ENCODE data around the gene OTOL1.

The OTOL1 gene

DNA sequence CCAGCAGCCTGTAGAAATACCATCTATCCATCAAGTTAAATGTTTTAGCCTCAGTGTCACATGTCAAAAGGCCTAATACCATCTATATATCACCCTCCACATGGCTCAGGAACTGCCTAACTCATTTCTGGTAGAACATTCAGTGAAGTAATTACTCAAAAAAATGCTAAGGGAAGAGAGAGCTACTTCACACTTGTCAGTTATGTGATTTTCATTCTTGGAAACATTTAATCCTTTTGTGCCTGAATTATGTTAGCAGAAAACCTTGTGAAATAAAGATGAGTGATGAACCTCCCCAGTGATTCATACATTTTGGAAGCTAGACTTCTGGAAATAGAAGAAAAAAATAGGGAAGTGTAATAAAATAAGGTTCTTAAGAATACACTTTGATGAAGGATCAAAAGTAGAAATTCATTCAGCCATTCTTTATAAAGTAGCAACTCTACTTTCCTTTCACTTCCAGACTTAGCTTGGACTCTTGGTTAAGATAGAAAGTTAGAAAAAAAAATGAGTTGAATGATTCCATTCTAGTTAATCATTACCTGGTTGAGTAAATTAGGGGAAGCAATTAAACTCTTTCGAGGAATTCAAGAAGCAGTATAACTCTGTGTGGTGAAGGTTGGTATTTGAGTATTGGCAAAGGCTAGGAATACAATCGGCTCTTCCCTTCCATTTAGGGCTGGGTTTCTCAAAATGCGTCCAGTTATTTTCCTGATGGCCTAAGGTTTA lies 3.6 kb downstream of the OTOL1 start:
- H3K4me1 Mint-ChIP-seq (ENCODE audit: low read depth): no peaks in the 10 kb centered on the region
- H3K27me3 Mint-ChIP-seq: peaks cover 3% of the 10 kb centered on the region
- H3K4me3 Mint-ChIP-seq: no peak overlapping the region
- H3K9me3 Mint-ChIP-seq: no peaks in the 10 kb centered on the region
- H3K36me3 Mint-ChIP-seq (ENCODE audit: low read depth): no peaks in the 10 kb centered on the region
- H3K27ac Mint-ChIP-seq: no peak overlapping the region

DNA sequence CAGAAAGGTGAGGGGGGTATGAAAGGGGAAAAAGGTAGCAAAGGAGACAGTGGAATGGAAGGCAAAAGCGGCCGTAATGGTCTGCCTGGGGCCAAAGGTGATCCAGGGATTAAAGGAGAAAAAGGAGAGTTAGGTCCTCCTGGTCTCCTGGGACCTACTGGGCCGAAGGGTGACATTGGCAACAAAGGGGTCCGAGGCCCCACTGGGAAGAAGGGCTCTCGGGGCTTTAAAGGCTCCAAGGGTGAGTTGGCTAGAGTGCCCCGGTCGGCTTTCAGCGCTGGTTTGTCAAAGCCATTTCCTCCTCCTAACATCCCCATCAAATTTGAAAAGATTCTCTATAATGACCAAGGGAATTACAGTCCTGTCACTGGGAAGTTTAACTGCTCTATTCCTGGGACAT lies 6.7 kb downstream of the OTOL1 start:
- Mint-ChIP-seq H3K9me3 (no peaks in the 10 kb centered on the region), H3K4me3 (no peak overlapping the region), H3K27ac (no peak overlapping the region), H3K27me3 (peaks cover 5% of the 10 kb centered on the region), H3K36me3 (ENCODE audit: low read depth) (no peaks in the 10 kb centered on the region), H3K4me1 (ENCODE audit: low read depth) (no peaks in the 10 kb centered on the region)

DNA sequence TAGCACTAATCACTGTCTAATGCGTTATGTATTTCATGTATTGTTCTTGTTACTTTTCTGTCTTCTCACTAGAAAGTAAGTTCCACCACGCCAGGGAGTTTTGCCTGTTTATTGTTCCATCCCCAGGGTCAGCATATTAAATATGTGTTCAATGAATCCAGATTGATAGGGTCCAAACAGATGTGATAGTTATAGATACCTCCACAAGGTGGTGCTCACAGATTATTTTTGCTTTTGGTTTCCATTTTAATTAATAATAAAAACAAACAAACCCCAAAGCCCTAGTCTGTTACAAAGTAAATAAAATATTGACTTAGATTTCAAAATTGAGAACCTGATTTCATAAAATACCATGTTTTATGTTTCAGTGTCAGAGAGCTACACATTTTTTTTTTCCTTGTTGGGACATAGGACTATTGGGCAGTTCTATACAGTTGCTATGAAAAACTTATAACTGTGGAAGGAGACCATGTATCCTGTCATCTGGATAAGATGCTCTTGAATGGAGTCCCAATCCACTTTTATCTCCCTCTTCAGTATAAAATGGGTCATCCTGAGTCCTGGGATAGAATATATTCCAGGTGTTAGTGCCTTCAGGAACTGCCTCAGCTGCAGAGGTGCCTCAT lies 12.4 kb downstream of the OTOL1 start:
- H3K36me3 Mint-ChIP-seq (ENCODE audit: low read depth): no peaks in the 10 kb centered on the region
- no peaks in the 10 kb centered on the region for H3K9me3 Mint-ChIP-seq
- peaks cover 5% of the 10 kb centered on the region for H3K27me3 Mint-ChIP-seq
- H3K27ac Mint-ChIP-seq: no peak overlapping the region
- H3K4me1 Mint-ChIP-seq (ENCODE audit: low read depth): no peaks in the 10 kb centered on the region
- no peak overlapping the region for H3K4me3 Mint-ChIP-seq

DNA sequence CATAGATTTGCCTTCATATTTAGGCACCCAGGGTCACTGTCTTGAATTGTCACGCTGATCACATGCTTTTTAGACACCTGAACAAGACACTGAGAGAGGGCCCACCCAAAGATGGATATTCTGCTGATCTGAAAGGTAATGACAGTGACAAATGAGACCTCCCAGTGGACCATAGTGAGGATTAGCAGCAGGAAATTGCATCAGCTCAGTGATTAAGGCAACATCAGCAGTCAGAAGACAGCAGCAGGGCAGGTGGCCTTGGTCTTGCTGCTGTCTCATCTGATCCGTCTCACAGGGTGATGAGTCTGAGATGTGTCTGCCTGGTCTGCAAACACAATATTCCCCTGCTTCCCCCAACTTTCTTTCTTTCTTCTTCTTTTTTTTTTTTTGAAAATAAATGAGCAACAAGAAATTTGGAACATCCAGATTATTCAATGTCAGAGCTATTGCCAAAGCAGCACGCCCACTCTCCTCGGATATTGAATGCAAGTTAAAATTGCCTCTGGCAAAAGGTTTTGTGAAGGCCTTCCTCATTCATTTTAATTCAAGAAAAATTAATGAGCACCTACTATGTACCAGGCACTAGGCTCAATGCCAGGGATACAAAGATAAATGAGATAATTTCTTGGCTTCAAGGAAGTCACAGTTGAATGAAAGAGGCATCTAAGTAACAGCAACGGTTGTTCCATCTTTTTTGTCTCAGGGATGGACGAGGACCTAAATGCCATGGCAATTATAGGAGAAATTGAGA lies 14.1 kb downstream of the OTOL1 start:
- H3K27ac Mint-ChIP-seq: no peak overlapping the region
- H3K4me3 Mint-ChIP-seq: no peak overlapping the region
- H3K9me3 Mint-ChIP-seq: no peaks in the 10 kb centered on the region
- H3K27me3 Mint-ChIP-seq: peaks cover 5% of the 10 kb centered on the region
- no peaks in the 10 kb centered on the region for H3K36me3 Mint-ChIP-seq (ENCODE audit: low read depth)
- no peaks in the 10 kb centered on the region for H3K4me1 Mint-ChIP-seq (ENCODE audit: low read depth)

DNA sequence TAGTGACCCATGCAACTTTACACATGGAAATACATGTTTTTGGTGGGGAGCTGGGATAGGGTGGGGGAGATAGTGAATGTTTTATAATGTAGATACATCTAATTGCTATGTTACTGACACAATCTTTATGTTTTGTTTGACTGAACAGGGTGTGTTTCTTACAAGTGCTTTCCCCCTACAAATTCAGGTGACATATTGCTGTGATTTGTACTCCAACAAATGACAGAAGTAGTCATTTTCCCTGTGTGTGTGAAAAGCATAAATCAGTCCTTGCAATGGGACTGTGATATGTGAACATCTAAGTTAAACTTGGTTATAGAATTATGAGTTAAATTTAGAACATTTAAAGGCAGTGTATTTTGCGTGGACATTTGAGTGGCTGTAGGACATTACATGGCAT lies 27.3 kb downstream of the OTOL1 start:
- Mint-ChIP-seq H3K27me3 (peaks cover 3% of the 10 kb centered on the region), H3K9me3 (no peaks in the 10 kb centered on the region), H3K4me3 (no peak overlapping the region), H3K27ac (no peak overlapping the region), H3K36me3 (ENCODE audit: low read depth) (no peaks in the 10 kb centered on the region), H3K4me1 (ENCODE audit: low read depth) (no peaks in the 10 kb centered on the region)

DNA sequence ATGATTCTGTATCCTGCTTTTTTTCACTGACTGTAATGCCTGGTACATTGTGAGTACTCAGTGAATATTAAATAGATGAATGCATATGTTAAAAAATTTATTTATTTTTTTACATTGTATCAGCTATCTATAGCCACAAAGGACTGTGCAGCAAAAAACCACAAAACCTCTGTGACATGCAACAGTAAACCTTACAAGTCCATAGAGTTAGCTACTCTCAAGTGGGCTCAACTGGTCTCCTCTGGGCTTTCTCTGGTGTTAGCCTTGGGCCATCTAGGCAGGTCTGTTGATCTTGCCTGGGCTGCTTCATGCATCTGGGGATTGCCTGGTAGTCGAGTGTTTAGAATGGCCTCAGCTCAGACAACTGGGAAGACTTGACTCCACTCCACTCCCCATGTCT lies 35.3 kb downstream of the OTOL1 start:
- Mint-ChIP-seq H3K36me3 (ENCODE audit: low read depth) (no peaks in the 10 kb centered on the region), H3K9me3 (no peaks in the 10 kb centered on the region), H3K4me3 (no peak overlapping the region), H3K27ac (no peak overlapping the region), H3K27me3 (peaks cover 3% of the 10 kb centered on the region), H3K4me1 (ENCODE audit: low read depth) (no peaks in the 10 kb centered on the region)

DNA sequence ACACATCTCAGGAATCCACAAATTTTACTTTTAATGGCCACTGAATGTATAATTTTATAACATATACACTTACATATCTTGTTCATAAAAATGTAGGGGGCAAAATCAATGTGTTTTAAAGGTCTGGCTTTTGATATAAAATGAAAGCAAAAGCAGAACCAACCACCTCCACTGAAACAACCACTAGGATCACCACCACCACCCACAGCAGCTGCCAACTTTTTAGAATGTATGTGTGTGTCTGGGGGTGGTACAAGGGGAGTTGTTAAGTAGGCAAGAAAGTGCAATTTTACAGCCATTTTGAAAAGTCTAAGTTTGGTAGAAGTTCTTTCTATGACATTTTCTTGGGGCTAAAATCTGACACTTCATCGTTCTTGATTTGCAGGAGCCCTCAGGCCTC lies 44.0 kb downstream of the OTOL1 start:
- Mint-ChIP-seq H3K27ac (no peak overlapping the region), H3K4me3 (no peak overlapping the region), H3K4me1 (ENCODE audit: low read depth) (no peaks in the 10 kb centered on the region), H3K9me3 (no peaks in the 10 kb centered on the region), H3K27me3 (no peaks in the 10 kb centered on the region), H3K36me3 (ENCODE audit: low read depth) (no peaks in the 10 kb centered on the region)

DNA sequence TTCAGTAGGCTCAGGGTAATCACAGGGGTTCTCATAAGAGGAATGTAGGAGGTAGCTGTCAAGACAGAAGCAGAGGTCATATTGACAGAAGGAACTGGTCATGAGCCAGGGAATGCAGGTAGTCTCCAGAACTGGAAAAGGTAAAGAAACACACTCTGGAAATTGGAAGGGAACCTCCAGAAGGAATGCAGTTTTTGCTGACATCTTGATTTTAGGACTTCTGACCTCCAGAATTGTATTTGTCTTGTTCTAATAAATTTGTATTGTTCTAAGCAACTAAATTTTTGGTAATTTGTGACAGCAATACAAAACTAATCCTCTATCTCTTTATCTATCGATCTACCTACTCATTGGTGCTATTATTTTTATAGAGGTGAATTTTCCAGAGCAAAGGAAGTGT lies 49.2 kb downstream of the OTOL1 start:
- Mint-ChIP-seq H3K9me3 (no peaks in the 10 kb centered on the region), H3K27ac (no peak overlapping the region), H3K27me3 (no peaks in the 10 kb centered on the region), H3K4me1 (ENCODE audit: low read depth) (no peaks in the 10 kb centered on the region), H3K4me3 (no peak overlapping the region), H3K36me3 (ENCODE audit: low read depth) (no peaks in the 10 kb centered on the region)

DNA sequence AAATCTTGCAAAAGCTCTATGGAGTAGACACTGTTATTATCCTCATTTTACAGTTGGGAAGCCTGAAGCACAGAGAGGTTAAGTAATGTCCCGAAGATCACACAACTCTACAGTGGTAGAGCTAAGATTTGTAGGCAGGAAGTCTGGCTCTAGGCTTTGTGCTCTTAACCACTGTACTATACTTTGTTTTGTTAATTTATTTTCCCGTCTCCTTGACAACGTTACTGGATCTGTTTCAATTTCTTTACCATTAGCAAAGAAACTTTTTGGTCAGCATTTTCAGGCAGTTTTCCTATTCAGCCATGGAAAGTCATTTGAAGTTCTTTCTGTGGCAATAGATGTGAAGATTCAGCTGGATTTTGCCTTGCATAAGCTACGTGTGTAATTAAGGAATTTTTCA lies 51.7 kb downstream of the OTOL1 start:
- Mint-ChIP-seq H3K36me3 (ENCODE audit: low read depth) (no peaks in the 10 kb centered on the region), H3K27ac (no peak overlapping the region), H3K4me3 (no peak overlapping the region), H3K27me3 (no peaks in the 10 kb centered on the region), H3K9me3 (no peaks in the 10 kb centered on the region), H3K4me1 (ENCODE audit: low read depth) (no peaks in the 10 kb centered on the region)

DNA sequence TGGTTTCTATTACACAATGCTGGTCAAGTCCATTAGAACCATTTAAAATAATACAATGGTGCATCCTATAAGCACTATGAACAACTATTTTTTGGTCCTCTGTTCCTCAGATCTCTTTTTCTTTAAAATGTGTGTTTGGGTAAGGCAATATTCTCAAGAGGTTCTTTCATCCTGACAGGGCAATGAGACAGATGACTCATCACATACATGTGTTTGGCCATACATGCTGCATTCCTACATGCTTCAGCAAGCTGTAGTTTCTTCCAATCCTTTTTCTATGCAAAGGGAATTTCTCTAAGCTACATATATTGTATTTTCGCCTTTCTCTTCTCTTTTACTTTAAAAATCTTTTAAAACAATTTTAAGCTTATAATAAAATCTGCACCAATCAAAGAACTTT lies 52.7 kb downstream of the OTOL1 start:
- H3K4me1 Mint-ChIP-seq (ENCODE audit: low read depth): no peaks in the 10 kb centered on the region
- no peak overlapping the region for H3K4me3 Mint-ChIP-seq
- H3K9me3 Mint-ChIP-seq: no peaks in the 10 kb centered on the region
- no peak overlapping the region for H3K27ac Mint-ChIP-seq
- no peaks in the 10 kb centered on the region for H3K27me3 Mint-ChIP-seq
- H3K36me3 Mint-ChIP-seq (ENCODE audit: low read depth): no peaks in the 10 kb centered on the region

DNA sequence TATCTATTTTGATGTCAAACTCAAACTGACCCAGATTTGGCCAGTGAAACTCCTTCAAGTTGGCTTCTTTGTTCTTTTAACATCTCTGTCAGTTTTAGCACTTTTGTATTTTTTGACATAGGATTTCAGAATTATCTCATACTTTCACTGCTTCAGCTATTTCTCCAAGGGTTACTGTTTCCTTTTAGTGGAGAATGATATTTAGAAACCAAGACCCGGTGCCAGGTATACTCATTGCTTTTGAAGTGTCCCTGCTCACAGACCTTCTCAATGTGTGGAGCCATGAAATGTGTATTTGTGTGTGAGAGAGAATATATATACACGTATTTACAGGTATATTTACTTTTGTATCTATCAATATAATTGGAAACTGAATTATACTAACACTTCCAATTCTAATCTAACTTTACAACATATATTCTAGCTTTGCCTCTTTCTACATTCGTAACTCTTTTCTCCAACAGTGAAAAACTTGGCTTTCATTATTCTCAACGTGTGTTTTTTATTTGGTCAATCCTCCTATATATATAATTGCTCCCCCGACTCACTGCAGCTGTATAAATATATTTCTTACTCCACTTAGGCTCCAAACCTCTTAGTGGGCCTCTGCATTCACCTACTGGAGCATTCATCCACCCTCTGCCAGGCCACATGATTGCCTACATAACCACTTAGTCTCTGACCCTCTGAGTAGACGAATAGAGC lies 54.0 kb downstream of the OTOL1 start:
- H3K9me3 Mint-ChIP-seq: no peaks in the 10 kb centered on the region
- H3K27me3 Mint-ChIP-seq: no peaks in the 10 kb centered on the region
- no peak overlapping the region for H3K27ac Mint-ChIP-seq
- H3K4me1 Mint-ChIP-seq (ENCODE audit: low read depth): no peaks in the 10 kb centered on the region
- H3K4me3 Mint-ChIP-seq: no peak overlapping the region
- no peaks in the 10 kb centered on the region for H3K36me3 Mint-ChIP-seq (ENCODE audit: low read depth)

DNA sequence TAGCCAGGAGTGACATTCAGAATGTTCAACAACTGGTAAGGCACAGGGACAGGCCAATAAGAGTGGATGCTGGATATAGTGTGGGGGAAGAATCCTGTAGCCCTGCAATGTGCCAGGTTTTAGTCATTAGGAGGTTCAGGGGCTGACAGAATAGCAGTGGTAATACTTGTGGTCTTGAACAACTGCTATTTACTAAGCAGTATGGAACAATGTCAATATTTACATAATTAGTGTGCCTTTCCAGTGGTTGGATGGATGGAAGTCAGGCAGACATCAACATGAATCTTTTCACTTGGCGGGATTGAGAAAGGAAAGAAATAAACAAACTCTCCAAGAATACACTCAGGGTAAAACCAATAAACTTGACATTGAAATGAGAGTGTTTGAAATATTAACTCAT lies 55.1 kb downstream of the OTOL1 start:
- H3K4me1 Mint-ChIP-seq (ENCODE audit: low read depth): no peaks in the 10 kb centered on the region
- H3K36me3 Mint-ChIP-seq (ENCODE audit: low read depth): no peaks in the 10 kb centered on the region
- no peak overlapping the region for H3K4me3 Mint-ChIP-seq
- no peaks in the 10 kb centered on the region for H3K27me3 Mint-ChIP-seq
- H3K27ac Mint-ChIP-seq: no peak overlapping the region
- no peaks in the 10 kb centered on the region for H3K9me3 Mint-ChIP-seq

DNA sequence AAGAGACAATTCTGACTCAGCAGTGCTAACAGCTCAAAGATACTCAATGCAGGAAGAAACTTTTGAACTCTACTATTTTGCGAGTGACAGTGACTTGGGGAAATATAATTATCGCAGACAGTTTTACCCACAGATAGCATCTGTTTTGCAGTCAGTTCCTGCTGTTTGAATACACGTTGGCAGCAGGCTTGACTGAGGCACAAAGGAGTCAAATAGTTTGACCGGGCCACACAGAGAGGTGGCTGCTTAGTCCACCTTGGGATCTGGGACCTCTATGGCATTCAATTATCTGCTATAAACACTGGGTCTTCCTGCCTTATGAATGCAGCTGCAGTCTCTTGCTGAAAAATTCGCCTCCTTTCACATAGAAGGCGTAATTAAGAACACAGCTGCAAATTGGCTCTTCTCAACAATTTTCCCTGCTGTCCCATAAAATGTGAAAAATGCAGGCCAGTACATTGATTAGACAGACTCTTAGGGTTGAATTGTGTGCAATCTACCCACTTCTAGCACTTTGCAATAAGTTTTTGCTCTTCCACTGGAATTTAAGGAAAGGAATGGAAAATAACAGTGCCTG lies 56.5 kb downstream of the OTOL1 start:
- H3K36me3 Mint-ChIP-seq (ENCODE audit: low read depth): no peaks in the 10 kb centered on the region
- H3K4me1 Mint-ChIP-seq (ENCODE audit: low read depth): no peaks in the 10 kb centered on the region
- no peaks in the 10 kb centered on the region for H3K27me3 Mint-ChIP-seq
- no peak overlapping the region for H3K27ac Mint-ChIP-seq
- no peaks in the 10 kb centered on the region for H3K9me3 Mint-ChIP-seq
- no peak overlapping the region for H3K4me3 Mint-ChIP-seq

Data from stimulated activated naive CD8-positive, alpha-beta T cell treated with anti-CD3 and anti-CD28 coated beads, Interleukin-15, Interleukin-2, amounts not matched to agents 100 ng/mL and 50 ng/mL, for 24 hours (primary cell).